ENCODE measurements around the gene PALS2.

Gene PALS2

GRCh38 chr7:24591152-24591551 lies 17.9 kb downstream of the PALS2 start:
- DNase-seq, result no peak

- no peak for DNase-seq
These were observed 22.6 kb downstream of the PALS2 start for GRCh38 chr7:24595671-24596418.

GRCh38 chr7:24597014-24597413 lies 23.8 kb downstream of the PALS2 start:
- no peak for DNase-seq

GRCh38 chr7:24601600-24601999 lies 28.3 kb downstream of the PALS2 start:
- DNase-seq, result no peak

GRCh38 chr7:24602860-24603456 lies 29.7 kb downstream of the PALS2 start:
- DNase-seq, result no peak

- no peak for DNase-seq
These were observed 31.4 kb downstream of the PALS2 start for GRCh38 chr7:24604630-24605029.

GRCh38 chr7:24608504-24608903 lies 35.3 kb downstream of the PALS2 start:
- DNase-seq, result no peak

- DNase-seq, result no peak
These were observed 35.8 kb downstream of the PALS2 start for GRCh38 chr7:24609059-24609458.

GRCh38 chr7:24609570-24609969 lies 36.3 kb downstream of the PALS2 start:
- no peak for DNase-seq

GRCh38 chr7:24611130-24611529 lies 37.9 kb downstream of the PALS2 start:
- DNase-seq, result no peak

GRCh38 chr7:24617957-24618616 lies 44.8 kb downstream of the PALS2 start:
- no peak for DNase-seq

GRCh38 chr7:24619978-24620377 lies 46.7 kb downstream of the PALS2 start:
- no peak for DNase-seq

GRCh38 chr7:24622646-24623182 lies 49.5 kb downstream of the PALS2 start:
- DNase-seq, result no peak
